ENCODE results near the gene BRD3.

Gene BRD3

DNA sequence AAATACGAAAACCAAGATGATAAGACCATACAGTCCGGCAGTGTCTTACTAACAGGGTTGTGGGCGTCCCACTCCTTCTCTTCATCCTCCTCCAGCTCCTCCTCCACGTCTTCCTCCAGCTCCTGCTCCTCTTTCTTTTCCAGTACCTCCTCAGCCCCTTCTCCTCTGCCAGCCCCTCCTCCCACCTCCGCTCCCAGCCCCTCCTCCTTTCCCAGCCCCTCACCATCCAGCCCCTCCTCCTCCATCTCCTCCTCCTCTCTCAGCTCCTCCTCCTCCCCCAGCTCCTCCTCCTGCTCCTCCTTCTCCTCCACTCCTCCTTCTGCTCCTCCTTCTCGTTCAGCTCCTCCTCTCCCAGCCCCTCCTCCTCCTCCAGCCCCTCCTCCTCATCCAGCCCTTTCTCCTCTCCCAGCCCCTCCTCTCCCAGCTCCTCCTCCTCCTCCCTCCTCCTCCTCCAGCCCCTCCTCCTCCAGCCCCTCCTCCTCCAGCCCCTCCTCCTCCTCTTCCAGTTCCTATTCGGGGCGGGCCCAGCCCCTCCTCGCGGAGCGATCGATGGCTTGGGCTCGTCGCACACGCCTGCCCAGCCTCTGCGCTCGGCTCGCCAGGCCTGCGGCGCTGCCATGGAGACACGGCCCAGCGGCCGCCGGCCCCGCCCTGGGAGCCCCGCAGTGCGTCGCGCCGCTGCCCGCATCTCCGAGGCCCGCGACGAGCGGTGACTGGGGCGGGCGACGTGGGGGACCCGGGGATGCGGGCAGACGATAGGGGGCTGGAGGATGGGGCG, 42.8 kb downstream of the BRD3 start, which contains the start of gene BRD3OS:
Gene BRD3OS, plus strand, starts transcription at position 654 of the 778 bp plus-strand sequence. CDS start 1,267 bp downstream, outside the sequence.
- DNase-seq (ENCODE audit: low read depth), result peak; percentile 100

DNA sequence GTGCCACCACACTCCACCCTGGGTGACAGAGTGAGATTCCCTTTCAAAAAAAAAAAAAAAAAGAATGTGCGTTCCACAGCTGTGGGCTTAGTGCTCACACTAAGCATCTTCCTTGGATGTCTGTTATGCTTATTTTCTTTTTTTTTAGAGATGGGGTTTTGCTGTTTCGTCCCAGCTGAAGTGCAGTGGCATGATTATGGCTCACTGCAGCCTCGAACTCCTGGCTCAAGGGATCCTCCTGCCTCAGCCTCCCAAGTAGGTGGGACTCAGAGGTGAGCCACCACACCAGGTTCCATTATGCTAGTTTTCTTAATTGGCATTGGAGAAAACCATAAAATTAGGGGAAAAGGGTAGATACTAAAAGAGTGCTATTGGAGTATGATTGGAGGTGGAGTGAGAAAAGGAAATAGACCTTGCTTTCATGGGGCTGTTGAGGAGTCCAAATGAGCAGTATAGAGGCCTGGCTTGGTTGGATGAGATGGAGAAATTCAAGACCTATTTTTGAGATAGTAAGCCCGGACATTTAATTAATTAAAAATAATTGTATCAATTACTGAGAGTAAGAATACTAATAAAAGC, 43.5 kb downstream of the BRD3 start:
- DNase-seq (ENCODE audit: low read depth), result no peak

- no peak for DNase-seq (ENCODE audit: low read depth)
These were observed 52.9 kb downstream of the BRD3 start for GRCh38 chr9:134014946-134015345.

DNA sequence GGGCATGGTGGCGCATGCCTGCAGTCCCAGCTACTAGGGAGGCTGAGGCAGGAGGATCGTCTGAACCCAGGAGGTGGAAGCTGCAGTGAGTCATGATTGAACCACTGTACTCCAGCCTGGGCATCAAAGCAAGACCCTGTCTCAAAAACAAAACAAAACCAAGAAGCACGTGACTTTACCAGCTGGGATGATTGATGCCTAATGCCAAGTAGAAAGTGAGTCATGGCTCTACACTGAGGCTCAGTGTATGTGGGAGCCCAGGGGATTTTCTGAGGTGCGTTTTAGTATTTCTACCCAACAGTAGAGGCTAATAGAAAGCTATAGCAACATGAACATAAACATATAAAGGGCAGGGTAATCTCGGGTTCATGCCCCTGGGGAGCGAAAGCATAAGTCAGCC, 56.4 kb downstream of the BRD3 start:
- no peak for DNase-seq (ENCODE audit: low read depth)

- DNase-seq (ENCODE audit: low read depth), result no peak
These were observed 57.3 kb downstream of the BRD3 start for GRCh38 chr9:134010310-134011173.

GRCh38 chr9:134007571-134007970, 60.3 kb downstream of the BRD3 start:
- no peak for DNase-seq (ENCODE audit: low read depth)

GRCh38 chr9:134007150-134007549, 60.7 kb downstream of the BRD3 start:
- DNase-seq (ENCODE audit: low read depth), result no peak

- no peak for DNase-seq (ENCODE audit: low read depth)
These were observed 62.4 kb downstream of the BRD3 start for GRCh38 chr9:134005381-134005780.

GRCh38 chr9:134004881-134005280, 62.9 kb downstream of the BRD3 start:
- no peak for DNase-seq (ENCODE audit: low read depth)

DNA sequence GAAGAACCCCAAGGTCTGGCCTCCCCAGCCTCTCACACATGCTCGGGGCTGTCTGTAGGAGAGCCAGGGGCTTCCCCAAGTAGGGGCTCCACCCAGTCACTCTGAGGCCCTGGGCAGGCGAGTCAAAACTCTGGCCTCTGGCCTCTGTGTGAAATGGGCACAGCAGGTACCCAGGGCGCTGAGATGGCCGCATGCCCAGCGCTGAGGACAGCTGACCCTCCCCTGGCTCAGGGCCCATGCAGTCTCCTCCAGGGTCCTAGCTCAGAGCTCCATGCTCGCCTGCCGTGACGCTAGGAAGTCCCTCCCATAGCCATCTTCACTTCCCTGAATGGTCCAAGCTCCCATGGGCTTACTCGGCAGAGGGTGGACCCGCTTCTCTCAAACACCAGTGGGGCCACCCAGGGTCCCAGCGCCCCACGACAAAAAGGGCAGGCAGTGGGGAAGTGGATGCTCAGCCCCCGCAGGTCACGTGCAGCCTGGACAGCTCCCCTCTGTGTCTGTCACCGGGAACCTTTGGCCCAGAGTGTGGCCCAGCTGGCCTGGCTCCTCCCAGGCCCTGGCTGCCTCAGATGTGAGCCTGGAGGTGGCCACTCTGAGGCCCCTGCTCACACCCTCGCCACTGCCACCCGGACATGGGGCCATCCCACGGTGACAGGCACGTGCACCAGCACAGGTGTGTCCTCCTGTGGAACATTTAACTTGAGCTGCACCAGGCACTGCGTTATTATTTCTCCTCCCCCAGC, 63.5 kb downstream of the BRD3 start:
- no peak for DNase-seq (ENCODE audit: low read depth)

DNA sequence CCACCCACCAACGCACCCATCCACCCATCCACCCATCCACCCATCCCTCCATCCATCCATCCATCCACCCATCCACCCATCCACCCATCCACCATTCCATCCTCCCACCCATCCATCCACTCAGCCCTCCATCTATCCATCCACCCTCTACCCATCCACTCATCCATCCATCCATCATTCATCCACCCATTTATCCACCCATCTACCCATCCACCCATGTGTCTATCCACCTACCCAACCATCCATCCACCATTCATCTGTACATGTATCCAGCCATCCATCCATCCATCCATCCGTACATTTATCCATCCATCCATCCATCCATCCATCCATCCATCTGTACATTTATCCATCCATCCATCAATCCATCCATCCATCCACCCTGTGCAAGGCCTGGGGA, 64.6 kb downstream of the BRD3 start:
- no peak for DNase-seq (ENCODE audit: low read depth)

- no peak for DNase-seq (ENCODE audit: low read depth)
These were observed 65.0 kb downstream of the BRD3 start for GRCh38 chr9:134002796-134003195.

- no peak for DNase-seq (ENCODE audit: low read depth)
These were observed 68.0 kb downstream of the BRD3 start for GRCh38 chr9:133999851-134000265.

- DNase-seq (ENCODE audit: low read depth), result no peak
These were observed 68.8 kb downstream of the BRD3 start for GRCh38 chr9:133998915-133999595.

GRCh38 chr9:133997584-133997983, 70.2 kb downstream of the BRD3 start:
- no peak for DNase-seq (ENCODE audit: low read depth)

- no peak for DNase-seq (ENCODE audit: low read depth)
These were observed 71.0 kb downstream of the BRD3 start for GRCh38 chr9:133996531-133997520.

- DNase-seq (ENCODE audit: low read depth), result no peak
These were observed 72.6 kb downstream of the BRD3 start for GRCh38 chr9:133995012-133995896.

DNA sequence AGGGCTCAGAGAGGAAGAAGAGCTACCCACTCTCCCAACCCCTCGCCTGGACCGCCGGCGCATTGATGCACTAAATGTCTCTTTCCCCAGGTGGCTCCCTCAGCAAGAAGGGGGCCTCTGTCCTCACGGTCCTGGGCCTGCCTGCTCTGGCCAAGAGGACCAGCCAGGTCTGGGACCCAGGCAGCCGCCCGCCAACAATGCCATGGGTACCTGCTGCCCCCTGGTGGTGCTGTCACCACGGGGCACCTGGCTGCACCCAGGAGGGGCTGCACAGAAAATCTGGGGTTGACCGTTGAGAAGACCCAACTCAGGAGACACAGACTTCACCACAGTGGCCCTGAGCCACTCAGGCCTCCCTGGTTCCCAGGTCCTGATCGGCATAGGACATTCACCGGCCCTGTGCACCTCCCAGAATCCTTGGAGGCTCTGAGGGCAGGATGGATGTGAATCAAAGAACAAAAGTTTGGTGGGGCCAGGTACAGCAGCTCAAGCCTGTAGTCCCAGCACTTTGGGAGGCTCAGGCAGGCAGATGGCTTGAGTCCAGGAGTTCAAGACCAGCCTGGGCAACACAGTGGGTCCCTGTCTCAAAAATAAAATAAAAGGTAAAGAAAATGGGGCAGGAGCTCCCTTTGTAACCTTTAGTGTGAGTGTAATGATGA, 73.3 kb downstream of the BRD3 start:
- DNase-seq (ENCODE audit: low read depth), result peak; percentile 47
